Progenitor cell of endocrine pancreas (in vitro differentiated cells): ENCODE data around the gene PRADC1. TPM values are rescaled to one million over a fixed set of nuclear protein-coding genes. Genes with fewer than 3 reads are reported as not detected.

Source experiments
- DNase-seq: peaks from one replicate; pipeline ENCODE4 v3.0.0; 2021; ENCODE audit warnings: low spot score; ENCODE audit not compliant: unreplicated experiment
- H3K27ac Mint-ChIP-seq: 2 replicates; pipeline ENCODE4 v1.8.0; 2021; ENCODE audit warnings: mild to moderate bottlenecking, moderate library complexity, mixed read lengths
- H3K27me3 Mint-ChIP-seq: 2 replicates; pipeline ENCODE4 v1.8.0; 2021; ENCODE audit warnings: mixed read lengths
- H3K36me3 Mint-ChIP-seq: 2 replicates; pipeline ENCODE4 v1.8.0; 2022; ENCODE audit warnings: mixed read lengths; ENCODE audit not compliant: insufficient read depth
- H3K4me1 Mint-ChIP-seq: 2 replicates; pipeline ENCODE4 v1.8.0; 2021; ENCODE audit warnings: low read depth, mixed read lengths
- H3K4me3 Mint-ChIP-seq: 2 replicates; pipeline ENCODE4 v1.8.0; 2021; ENCODE audit warnings: low read depth, mild to moderate bottlenecking, moderate library complexity, mixed read lengths
- H3K9me3 Mint-ChIP-seq: 2 replicates; pipeline ENCODE4 v1.8.0; 2021; ENCODE audit warnings: low read depth, mixed read lengths
- CTCF ChIP-seq: fragments of 200-600 bp; sonication (generic); IDR thresholded peaks from one replicate; pipeline ENCODE4 v1.5.0; 2021; ENCODE audit warnings: antibody characterized with exemption, mild to moderate bottlenecking; ENCODE audit not compliant: unreplicated experiment
- total RNA-seq: library from RNA; stranded (reverse); gene quantifications from 2 replicates; pipeline ENCODE4 v1.2.1, GENCODE V29; 2021

Gene PRADC1
- total RNA-seq, 1 donor from 2014 or later, result 9.8 TPM

GRCh38 chr2:73233932-73234832 is 1.1 kb upstream of the PRADC1 start, which contains the start of gene CCT7:
Gene CCT7, plus strand, starts transcription at chr2:73234308. Its CDS starts 71 bp downstream, at chr2:73234379.
- DNase-seq, result peak; percentile 57
- Mint-ChIP-seq H3K36me3 (peaks cover 2% of the 10 kb centered on the region), H3K9me3 (no peaks in the 10 kb centered on the region), H3K27me3 (no peaks in the 10 kb centered on the region), H3K4me1 (peaks cover 12% of the 10 kb centered on the region), H3K4me3 (peak within 1 kb of the TSS; percentile 94), H3K27ac (peak within 1 kb of the TSS; percentile 98)
- TF ChIP-seq CTCF, result no peak

GRCh38 chr2:73232403-73233153 is 461 bp downstream of the PRADC1 start:
- H3K27ac Mint-ChIP-seq, result peak overlapping the region; percentile 80
- H3K4me1 Mint-ChIP-seq, result peaks cover 12% of the 10 kb centered on the region
- no peaks in the 10 kb centered on the region for H3K27me3 Mint-ChIP-seq
- H3K36me3 Mint-ChIP-seq, result peaks cover 2% of the 10 kb centered on the region
- DNase-seq, result no peak
- peak overlapping the region; percentile 94 for H3K4me3 Mint-ChIP-seq
- TF ChIP-seq CTCF, result no peak
- H3K9me3 Mint-ChIP-seq, result no peaks in the 10 kb centered on the region

- Mint-ChIP-seq H3K4me3 (no peak overlapping the region), H3K27me3 (no peaks in the 10 kb centered on the region), H3K27ac (no peak overlapping the region), H3K4me1 (peaks cover 3% of the 10 kb centered on the region), H3K9me3 (no peaks in the 10 kb centered on the region), H3K36me3 (no peaks in the 10 kb centered on the region)
- no peak for DNase-seq
- no peak for TF ChIP-seq CTCF
These were observed 4.4 kb downstream of the PRADC1 start for GRCh38 chr2:73228631-73229030.

- H3K4me1 Mint-ChIP-seq, result no peaks in the 10 kb centered on the region
- no peak overlapping the region for H3K27ac Mint-ChIP-seq
- no peaks in the 10 kb centered on the region for H3K36me3 Mint-ChIP-seq
- H3K27me3 Mint-ChIP-seq, result no peaks in the 10 kb centered on the region
- TF ChIP-seq CTCF, result no peak
- H3K9me3 Mint-ChIP-seq, result no peaks in the 10 kb centered on the region
- DNase-seq, result no peak
- no peak overlapping the region for H3K4me3 Mint-ChIP-seq
These were observed 6.0 kb downstream of the PRADC1 start for GRCh38 chr2:73227086-73227485.

- no peak overlapping the region for H3K27ac Mint-ChIP-seq
- no peaks in the 10 kb centered on the region for H3K27me3 Mint-ChIP-seq
- DNase-seq, result no peak
- no peak for TF ChIP-seq CTCF
- peaks cover 2% of the 10 kb centered on the region for H3K36me3 Mint-ChIP-seq
- H3K9me3 Mint-ChIP-seq, result no peaks in the 10 kb centered on the region
- no peak overlapping the region for H3K4me3 Mint-ChIP-seq
- no peaks in the 10 kb centered on the region for H3K4me1 Mint-ChIP-seq
These were observed 7.3 kb downstream of the PRADC1 start for GRCh38 chr2:73225513-73226360.
